MG63 (cell line): ENCODE measurements around the gene WLS. TPM values are rescaled to one million over a fixed set of nuclear protein-coding genes. Genes with fewer than 3 reads are reported as not detected.
"Not testable (repeated sequence)": the region's sequence is repeated elsewhere in the genome, so short reads cannot be mapped to it uniquely, and the experiment has no call there.

Experiments
- DNase-seq: peaks from one replicate; pipeline ENCODE4 v3.0.0-alpha.2; 2020
- H3K27me3 ChIP-seq: fragments of 250-450 bp; sonication (Bioruptor Pico); 2 replicates; pipeline ENCODE4 v1.5.1; 2020; ENCODE audit warnings: mild to moderate bottlenecking, moderate library complexity
- H3K36me3 ChIP-seq: fragments of 250-450 bp; sonication (Bioruptor Pico); 2 replicates; pipeline ENCODE4 v1.5.1; 2020; ENCODE audit warnings: mild to moderate bottlenecking, moderate library complexity
- H3K4me3 ChIP-seq: fragments of 250-450 bp; sonication (Bioruptor Pico); 2 replicates; pipeline ENCODE4 v1.5.1; 2020; ENCODE audit warnings: mild to moderate bottlenecking, moderate library complexity
- H3K9me3 ChIP-seq: fragments of 250-450 bp; sonication (Bioruptor Pico); 2 replicates; pipeline ENCODE4 v1.5.1; 2020; ENCODE audit warnings: mild to moderate bottlenecking, moderate library complexity
- total RNA-seq: library from RNA; depleted of rRNA; stranded (reverse); fragments of >200 nt; shearing (Covaris generic); gene quantifications from 2 replicates; pipeline ENCODE4 v1.2.3, GENCODE V29; 2014; ENCODE audit warnings: low replicate concordance

WLS gene
- total RNA-seq, 1 experiment from 2014 or later, result 25.4 TPM

DNA sequence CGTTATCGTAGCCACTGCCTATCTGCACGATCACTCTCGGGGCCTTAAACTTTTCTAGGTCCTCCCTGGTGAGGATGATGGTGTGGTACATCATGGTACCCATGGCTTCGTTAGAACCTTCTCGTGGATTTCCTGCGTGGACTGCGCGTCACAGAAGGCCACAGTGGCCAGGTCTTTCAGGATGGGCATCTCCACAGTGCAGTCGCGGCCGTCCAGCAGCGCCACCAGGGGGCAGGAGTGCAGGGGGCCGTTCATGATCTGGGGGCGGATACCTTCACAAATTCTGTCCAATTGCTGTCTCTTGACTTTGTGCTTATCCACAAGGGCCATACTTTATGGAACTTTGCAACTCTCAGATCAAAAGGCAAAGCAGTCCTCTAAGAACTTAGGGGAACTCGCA, 69.6 kb downstream of the WLS start:
- Histone ChIP-seq H3K4me3 (no peak overlapping the region), H3K27me3 (no peaks in the 10 kb centered on the region), H3K9me3 (no peaks in the 10 kb centered on the region), H3K36me3 (no peaks in the 10 kb centered on the region)
- no peak for DNase-seq

- H3K27me3 ChIP-seq, H3K4me3 ChIP-seq, H3K9me3 ChIP-seq, H3K36me3 ChIP-seq: not testable (repeated sequence)
- peak; percentile 5 for DNase-seq
Measured at GRCh38 chr1:68161672-68162071, 70.7 kb downstream of the WLS start.

GRCh38 chr1:68160935-68161334, 71.4 kb downstream of the WLS start:
- H3K9me3 ChIP-seq, H3K27me3 ChIP-seq, H3K36me3 ChIP-seq, H3K4me3 ChIP-seq, DNase-seq: not testable (repeated sequence)

GRCh38 chr1:68160021-68160420, 72.3 kb downstream of the WLS start:
- H3K9me3 ChIP-seq, result no peaks in the 10 kb centered on the region
- no peaks in the 10 kb centered on the region for H3K27me3 ChIP-seq
- no peak for DNase-seq
- no peak overlapping the region for H3K4me3 ChIP-seq
- H3K36me3 ChIP-seq, result no peaks in the 10 kb centered on the region; the same call in 1 of the 2 replicates

DNA sequence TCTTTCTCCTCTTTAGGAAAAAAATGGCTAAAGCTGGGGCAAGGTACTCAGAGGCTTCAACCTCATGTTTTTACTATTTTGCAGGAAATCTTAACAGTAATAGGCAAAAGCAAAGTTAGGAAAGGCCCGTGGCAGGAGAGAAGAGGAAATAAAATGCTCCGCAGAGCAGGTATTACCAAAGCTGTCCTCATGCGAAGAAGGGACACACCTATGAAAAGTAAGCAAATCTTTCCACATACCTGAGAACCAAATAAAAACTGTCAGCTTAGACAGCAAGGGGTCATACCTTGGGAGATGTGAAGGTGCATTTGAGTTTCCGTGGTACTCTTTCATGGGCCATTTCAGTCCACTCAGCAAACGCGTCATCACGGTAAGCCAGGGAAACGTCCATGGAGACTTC, 73.5 kb downstream of the WLS start:
- no peaks in the 10 kb centered on the region for H3K27me3 ChIP-seq
- no peak overlapping the region for H3K4me3 ChIP-seq
- no peaks in the 10 kb centered on the region for H3K9me3 ChIP-seq
- DNase-seq, result no peak
- H3K36me3 ChIP-seq, result no peaks in the 10 kb centered on the region; the same call in 1 of the 2 replicates

DNA sequence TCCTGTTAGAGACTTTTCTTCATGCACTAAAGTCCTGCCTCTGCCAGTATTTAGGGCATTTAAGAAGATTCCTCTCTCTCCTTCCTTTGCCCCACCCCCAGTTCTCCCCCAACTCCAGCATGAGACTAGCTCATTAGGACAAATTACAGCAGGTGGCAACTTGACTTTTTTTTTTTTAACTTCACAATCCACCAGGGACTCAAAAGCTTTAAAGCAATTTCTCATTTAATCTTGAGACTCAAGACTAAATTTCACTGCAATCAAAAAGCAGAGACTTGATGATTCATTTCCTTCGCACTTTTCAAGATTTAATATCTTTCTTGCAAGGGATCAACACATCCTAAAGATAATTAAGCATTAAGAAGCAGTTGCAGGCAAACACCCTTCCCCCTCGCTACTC, 74.9 kb downstream of the WLS start:
- no peaks in the 10 kb centered on the region; the same call in none of the 2 replicates for H3K36me3 ChIP-seq
- no peaks in the 10 kb centered on the region for H3K27me3 ChIP-seq
- no peak for DNase-seq
- H3K4me3 ChIP-seq, result no peak overlapping the region
- H3K9me3 ChIP-seq, result no peaks in the 10 kb centered on the region

GRCh38 chr1:68151690-68152089, 80.6 kb downstream of the WLS start:
- no peak overlapping the region for H3K4me3 ChIP-seq
- DNase-seq, result no peak
- no peaks in the 10 kb centered on the region for H3K9me3 ChIP-seq
- no peaks in the 10 kb centered on the region for H3K27me3 ChIP-seq
- no peaks in the 10 kb centered on the region; the same call in none of the 2 replicates for H3K36me3 ChIP-seq

- H3K9me3 ChIP-seq, result no peaks in the 10 kb centered on the region
- DNase-seq, result no peak
- no peaks in the 10 kb centered on the region; the same call in none of the 2 replicates for H3K36me3 ChIP-seq
- H3K27me3 ChIP-seq, result no peaks in the 10 kb centered on the region
- H3K4me3 ChIP-seq, result no peak overlapping the region
Measured at GRCh38 chr1:68149907-68150306, 82.4 kb downstream of the WLS start.

DNA sequence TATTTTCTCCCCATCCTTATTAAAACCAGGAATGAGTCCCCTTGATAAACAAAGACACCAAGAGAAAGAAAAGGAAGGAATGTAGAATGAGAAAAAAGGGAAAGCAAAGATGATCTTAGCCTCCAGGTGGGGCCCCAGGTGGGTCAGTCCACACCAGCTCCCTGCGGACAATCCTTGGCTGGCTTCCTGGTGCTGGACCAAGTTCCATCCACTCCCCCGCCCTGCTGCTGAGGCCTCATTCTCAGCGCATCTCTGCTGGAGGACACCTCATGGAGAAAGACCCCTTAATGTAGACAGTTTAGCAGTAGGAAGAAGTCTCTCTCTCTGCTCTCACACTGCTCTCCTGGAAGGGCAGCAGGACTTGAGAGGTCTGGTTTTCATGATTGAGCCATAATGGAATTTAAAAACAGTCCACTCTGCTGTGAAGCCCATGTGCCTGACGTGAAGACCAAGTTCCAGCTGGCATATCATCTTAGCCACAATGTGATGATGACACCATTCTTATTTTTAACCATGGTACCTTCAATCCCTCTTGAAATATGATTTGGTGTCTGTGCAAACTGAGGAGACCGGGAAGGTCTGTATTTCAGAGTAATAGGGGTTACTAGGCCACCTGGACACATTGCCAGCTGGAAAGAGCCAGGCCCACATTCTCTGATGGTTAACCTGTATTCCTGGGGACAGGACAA, 83.1 kb downstream of the WLS start:
- no peak overlapping the region for H3K4me3 ChIP-seq
- H3K9me3 ChIP-seq, result no peaks in the 10 kb centered on the region
- no peaks in the 10 kb centered on the region for H3K27me3 ChIP-seq
- no peaks in the 10 kb centered on the region; the same call in 1 of the 2 replicates for H3K36me3 ChIP-seq
- DNase-seq, result no peak

- no peaks in the 10 kb centered on the region for H3K27me3 ChIP-seq
- H3K9me3 ChIP-seq, result no peaks in the 10 kb centered on the region
- peaks cover 2% of the 10 kb centered on the region; the same call in 1 of the 2 replicates for H3K36me3 ChIP-seq
- no peak for DNase-seq
- H3K4me3 ChIP-seq, result no peak overlapping the region
Measured at GRCh38 chr1:68148631-68149030, 83.7 kb downstream of the WLS start.

- no peak for DNase-seq
- Histone ChIP-seq H3K4me3 (no peak overlapping the region), H3K9me3 (no peaks in the 10 kb centered on the region), H3K27me3 (no peaks in the 10 kb centered on the region), H3K36me3 (peaks cover 5% of the 10 kb centered on the region; the same call in 1 of the 2 replicates)
Measured at GRCh38 chr1:68147534-68148171, 84.7 kb downstream of the WLS start.

- no peak for DNase-seq
- Histone ChIP-seq H3K36me3 (peaks cover 5% of the 10 kb centered on the region; the same call in 1 of the 2 replicates), H3K27me3 (no peaks in the 10 kb centered on the region), H3K4me3 (no peak overlapping the region), H3K9me3 (no peaks in the 10 kb centered on the region)
Measured at GRCh38 chr1:68145418-68146126, 86.8 kb downstream of the WLS start.

DNA sequence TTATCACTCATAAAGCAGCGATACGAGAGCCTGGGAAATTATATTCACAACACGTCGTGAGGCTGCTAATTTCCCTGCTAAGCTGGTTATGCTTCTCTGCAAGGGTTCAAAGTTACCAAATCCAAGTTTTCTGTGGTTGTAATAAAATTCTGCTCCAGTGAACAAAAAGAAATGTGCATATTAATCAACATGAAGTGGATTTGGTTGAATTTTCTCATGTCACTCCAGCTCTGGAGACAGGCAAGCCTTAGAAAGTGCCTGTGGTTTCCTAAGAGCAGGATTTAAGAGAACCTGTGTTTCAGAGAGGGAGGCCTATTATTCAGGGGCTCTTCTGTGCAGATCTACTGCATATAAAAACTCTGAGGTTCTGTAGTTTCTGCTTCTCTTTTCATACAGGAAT, 87.5 kb downstream of the WLS start:
- DNase-seq, result no peak
- Histone ChIP-seq H3K4me3 (no peak overlapping the region), H3K36me3 (peaks cover 5% of the 10 kb centered on the region; the same call in 1 of the 2 replicates), H3K27me3 (no peaks in the 10 kb centered on the region), H3K9me3 (no peaks in the 10 kb centered on the region)

- H3K36me3 ChIP-seq, result peaks cover 5% of the 10 kb centered on the region; the same call in 1 of the 2 replicates
- H3K4me3 ChIP-seq, result no peak overlapping the region
- H3K9me3 ChIP-seq, result no peaks in the 10 kb centered on the region
- DNase-seq, result no peak
- no peaks in the 10 kb centered on the region for H3K27me3 ChIP-seq
Measured at GRCh38 chr1:68143633-68144032, 88.7 kb downstream of the WLS start.

- Histone ChIP-seq H3K36me3 (peaks cover 5% of the 10 kb centered on the region; the same call in 1 of the 2 replicates), H3K4me3 (no peak overlapping the region), H3K27me3 (no peaks in the 10 kb centered on the region), H3K9me3 (no peaks in the 10 kb centered on the region)
- DNase-seq, result no peak
Measured at GRCh38 chr1:68142461-68142860, 89.9 kb downstream of the WLS start.

DNA sequence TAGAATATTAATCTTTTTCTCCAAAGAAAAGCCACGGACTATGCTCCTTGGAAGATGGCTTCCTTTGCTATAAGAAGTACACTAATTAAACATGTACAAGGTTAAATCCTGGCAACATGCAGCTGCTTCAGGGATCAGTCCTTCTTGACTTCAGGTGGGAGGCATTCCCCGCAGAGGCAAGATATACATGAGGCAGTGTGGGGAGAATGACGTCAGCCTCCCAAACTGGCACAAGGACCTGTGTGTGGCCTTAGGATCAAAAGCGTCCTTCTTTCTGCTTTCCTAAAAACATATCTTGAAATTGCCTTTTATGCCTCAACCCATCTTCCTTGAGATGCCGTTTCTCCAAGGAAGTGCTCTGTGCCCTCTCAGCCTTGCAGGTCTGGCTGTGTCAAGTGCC, 90.3 kb downstream of the WLS start:
- DNase-seq, result no peak
- Histone ChIP-seq H3K4me3 (no peak overlapping the region), H3K36me3 (peaks cover 5% of the 10 kb centered on the region; the same call in 1 of the 2 replicates), H3K9me3 (no peaks in the 10 kb centered on the region), H3K27me3 (no peaks in the 10 kb centered on the region)
